Spleen (tissue), 11 donors: ENCODE data around the gene PTPRN2. TPM values are rescaled to one million over a fixed set of nuclear protein-coding genes. Genes with fewer than 3 reads are reported as not detected.
"Not testable (repeated sequence)": the region's sequence is repeated elsewhere in the genome, so short reads cannot be mapped to it uniquely, and the experiment has no call there.

Experiments
- DNase-seq: peaks from one replicate; pipeline ENCODE4 v3.0.0-alpha.2; 2020
- H3K27ac ChIP-seq, 8 donors: fragments of 200-600 bp; sonication (generic) in 7 of 8; 1 replicate in 4 of 8; 2 replicates in 4 of 8; pipeline versions ENCODE4 v1.5.0 to v1.8.0; 2016 to 2021; ENCODE audit warnings: inconsistent platforms in 4 of 8, mild to moderate bottlenecking in 4 of 8, moderate library complexity in 1 of 8
- H3K27me3 ChIP-seq, 7 donors: fragments of 200-600 bp; sonication (generic) in 6 of 7; replicated peaks in 1 of 7; 1 replicate in 4 of 7; 2 replicates in 3 of 7; pipeline versions ENCODE4 v1.5.0 to v1.8.0; 2016 to 2021; ENCODE audit warnings: inconsistent platforms in 3 of 7, mild to moderate bottlenecking in 1 of 7
- H3K36me3 ChIP-seq, 6 donors: fragments of 200-600 bp; sonication (generic) in 5 of 6; 1 replicate in 4 of 6; 2 replicates in 2 of 6; pipeline versions ENCODE4 v1.5.0 to v1.8.0; 2016 to 2021; ENCODE audit warnings: inconsistent platforms in 2 of 6
- H3K4me1 ChIP-seq, 6 donors: fragments of 200-600 bp; sonication (generic) in 5 of 6; 1 replicate in 3 of 6; 2 replicates in 3 of 6; pipeline versions ENCODE4 v1.5.0 to v1.8.0; 2016 to 2021; ENCODE audit warnings: inconsistent platforms in 3 of 6
- H3K4me3 ChIP-seq, 8 donors: fragments of 200-600 bp; sonication (generic) in 7 of 8; 1 replicate in 4 of 8; 2 replicates in 4 of 8; pipeline versions ENCODE4 v1.5.0 to v1.8.0; 2016 to 2021; ENCODE audit warnings: inconsistent platforms in 4 of 8, mild to moderate bottlenecking in 4 of 8, moderate library complexity in 2 of 8
- H3K9me3 ChIP-seq, 8 donors: fragments of 200-600 bp; sonication (generic) in 7 of 8; 1 replicate in 4 of 8; 2 replicates in 4 of 8; pipeline versions ENCODE4 v1.5.0 to v1.8.0; 2016 to 2021; ENCODE audit warnings: inconsistent platforms in 4 of 8
- POLR2A ChIP-seq, 3 donors: fragments of 450-650 bp; IDR thresholded peaks; one replicate each; pipeline ENCODE4 v1.5.1; 2017; ENCODE audit warnings: antibody characterized with exemption in 3 of 3, mild to moderate bottlenecking in 1 of 3
- POLR2AphosphoS5 ChIP-seq, 3 donors: sonication (generic); formaldehyde crosslinking; IDR thresholded peaks; one replicate each; pipeline ENCODE4 v1.5.1; 2017; ENCODE audit warnings: antibody characterized with exemption in 3 of 3
- WGBS, 5 donors: extraction: QIAGEN DNeasy Blood & Tissue Kit in 3 of 5; methylation state at CpG; one replicate each; pipeline versions ENCODE4 v1.1.5 to v1.1.7; 2013 to 2018; 5-methylcytosine and 5-hydroxymethylcytosine counted together
- intact Hi-C: fragments of 100-400 bp; cut with DNase I; formaldehyde crosslinking; loops from one replicate; pipeline ENCODE4 v1.15.0; 2023; ENCODE audit warnings: low total_unique reads
- polyA plus RNA-seq, 3 donors: library from polyadenylated mRNA; stranded (reverse); fragments of 200-250 nt; gene quantifications; one replicate each; pipeline ENCODE4 v1.2.1, GENCODE V29; 2013
- total RNA-seq, 7 donors: library from RNA; depleted of rRNA in 3 of 7; stranded (reverse); fragments of >200 nt in 3 of 7; fragmentation: NEBNext Ultra II Directional in 4 of 7; extraction: Animal tissue kit (Norgen Biotek cat#: 25700) in 4 of 7; gene quantifications; one replicate each; pipeline versions ENCODE4 v1.1.0 to v1.2.1, GENCODE V29; 2016 to 2021
- TF ChIP-seq, protein P1 (sequence below), 11 experiments: fragments of 200-600 bp in 7 of 11; fragments of 450-650 bp in 4 of 11; sonication (generic) in 4 of 11; IDR thresholded peaks in 8 of 11; conservative IDR thresholded peaks in 3 of 11; 1 replicate in 7 of 11; 2 replicates in 4 of 11; pipeline versions ENCODE4 v1.4.0 to v1.8.0; 2016 to 2021; ENCODE audit warnings: antibody characterized with exemption in 11 of 11, inconsistent platforms in 4 of 11, mild to moderate bottlenecking in 1 of 11
- donor health status: healthy with polysubstance abuse.
- donor health status: DM: no; HTN: no; CAD: no; lungs with moderate emphysema.
- donor health status: DM: no; HTN: no; CAD: no.
- donor health status: Bipolar disorder and iron deficiency.
- donor health status: healthy.
- donor health status: DM: no; HTN: no; CAD: no.
- donor health status: DM: yes; HTN: yes; CAD: no.

The PTPRN2 gene
- total and polyA plus RNA-seq, 10 donors, result 7.0 to 22.8 (median 16.8) TPM

GRCh38 chr7:158299607-158300006 lies 288.0 kb downstream of the PTPRN2 start:
- H3K4me1 ChIP-seq, result no peaks in the 10 kb centered on the region
- no peak overlapping the region for H3K27ac ChIP-seq
- peaks cover 0 to 20% (median 0%) of the 10 kb centered on the region in 7 donors for H3K27me3 ChIP-seq
- DNase-seq, result no peak
- H3K36me3 ChIP-seq, result no peaks in the 10 kb centered on the region
- TF ChIP-seq POLR2AphosphoS5 (IDR thresholded peaks at IDR 0.05), result no peak
- TF ChIP-seq, protein P1, sequence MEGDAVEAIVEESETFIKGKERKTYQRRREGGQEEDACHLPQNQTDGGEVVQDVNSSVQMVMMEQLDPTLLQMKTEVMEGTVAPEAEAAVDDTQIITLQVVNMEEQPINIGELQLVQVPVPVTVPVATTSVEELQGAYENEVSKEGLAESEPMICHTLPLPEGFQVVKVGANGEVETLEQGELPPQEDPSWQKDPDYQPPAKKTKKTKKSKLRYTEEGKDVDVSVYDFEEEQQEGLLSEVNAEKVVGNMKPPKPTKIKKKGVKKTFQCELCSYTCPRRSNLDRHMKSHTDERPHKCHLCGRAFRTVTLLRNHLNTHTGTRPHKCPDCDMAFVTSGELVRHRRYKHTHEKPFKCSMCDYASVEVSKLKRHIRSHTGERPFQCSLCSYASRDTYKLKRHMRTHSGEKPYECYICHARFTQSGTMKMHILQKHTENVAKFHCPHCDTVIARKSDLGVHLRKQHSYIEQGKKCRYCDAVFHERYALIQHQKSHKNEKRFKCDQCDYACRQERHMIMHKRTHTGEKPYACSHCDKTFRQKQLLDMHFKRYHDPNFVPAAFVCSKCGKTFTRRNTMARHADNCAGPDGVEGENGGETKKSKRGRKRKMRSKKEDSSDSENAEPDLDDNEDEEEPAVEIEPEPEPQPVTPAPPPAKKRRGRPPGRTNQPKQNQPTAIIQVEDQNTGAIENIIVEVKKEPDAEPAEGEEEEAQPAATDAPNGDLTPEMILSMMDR (IDR thresholded peaks at IDR 0.05 in 8 of 11, conservative IDR thresholded peaks at IDR 0.05 in 3 of 11), result no peak
- no peak for TF ChIP-seq POLR2A (IDR thresholded peaks at IDR 0.05)
- peaks cover 0 to 4% (median 0%) of the 10 kb centered on the region in 8 donors for H3K9me3 ChIP-seq
- intact Hi-C loops, result no loop called here
- H3K4me3 ChIP-seq, result no peak overlapping the region
- WGBS, 5 donors, result 52 to 64% (median 55%) methylated on average over 4 of the region's 4 CpGs

DNA sequence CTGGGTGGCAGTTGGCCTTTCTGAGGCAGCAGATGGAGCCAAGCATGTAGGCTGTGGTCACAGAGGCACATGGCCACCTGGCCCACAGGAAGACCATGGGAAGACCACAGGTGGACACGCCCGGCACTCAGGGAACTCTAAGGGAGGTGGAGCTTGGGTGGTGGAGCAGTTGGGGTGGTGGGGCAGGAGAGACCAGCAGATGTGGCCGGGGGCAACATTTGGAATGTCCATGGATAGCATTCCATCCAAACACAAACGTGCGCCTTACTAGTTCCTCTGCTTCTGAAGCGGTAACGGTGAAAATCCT lies 290.9 kb downstream of the PTPRN2 start:
- TF ChIP-seq, protein P1 (IDR thresholded peaks at IDR 0.05 in 8 of 11, conservative IDR thresholded peaks at IDR 0.05 in 3 of 11), result no peak
- TF ChIP-seq POLR2A (IDR thresholded peaks at IDR 0.05) (no peak), POLR2AphosphoS5 (IDR thresholded peaks at IDR 0.05) (no peak)
- Histone ChIP-seq H3K4me1 (no peaks in the 10 kb centered on the region), H3K27ac (no peak overlapping the region), H3K36me3 (no peaks in the 10 kb centered on the region), H3K27me3 (peaks cover 0 to 4% (median 0%) of the 10 kb centered on the region in 7 donors), H3K9me3 (peaks cover 0 to 4% (median 0%) of the 10 kb centered on the region in 8 donors), H3K4me3 (no peak overlapping the region)
- WGBS, 5 donors, result 88 to 96% (median 91%) methylated on average over 7 of the region's 7 CpGs
- intact Hi-C loops, result no loop called here
- DNase-seq, result no peak

- no peak for DNase-seq
- Histone ChIP-seq H3K9me3 (peaks cover 0 to 6% (median 0%) of the 10 kb centered on the region in 8 donors), H3K4me1 (no peaks in the 10 kb centered on the region), H3K36me3 (no peaks in the 10 kb centered on the region), H3K4me3 (no peak overlapping the region), H3K27ac (no peak overlapping the region), H3K27me3 (no peaks in the 10 kb centered on the region)
- WGBS, 5 donors, result 87 to 93% (median 92%) methylated on average over 12 to 16 of the region's 16 CpGs
- no peak for TF ChIP-seq POLR2A (IDR thresholded peaks at IDR 0.05)
- TF ChIP-seq, protein P1 (IDR thresholded peaks at IDR 0.05 in 8 of 11, conservative IDR thresholded peaks at IDR 0.05 in 3 of 11), result no peak
- intact Hi-C loops, result no loop called here
Observed at GRCh38 chr7:158295966-158296797, 291.4 kb downstream of the PTPRN2 start.

DNA sequence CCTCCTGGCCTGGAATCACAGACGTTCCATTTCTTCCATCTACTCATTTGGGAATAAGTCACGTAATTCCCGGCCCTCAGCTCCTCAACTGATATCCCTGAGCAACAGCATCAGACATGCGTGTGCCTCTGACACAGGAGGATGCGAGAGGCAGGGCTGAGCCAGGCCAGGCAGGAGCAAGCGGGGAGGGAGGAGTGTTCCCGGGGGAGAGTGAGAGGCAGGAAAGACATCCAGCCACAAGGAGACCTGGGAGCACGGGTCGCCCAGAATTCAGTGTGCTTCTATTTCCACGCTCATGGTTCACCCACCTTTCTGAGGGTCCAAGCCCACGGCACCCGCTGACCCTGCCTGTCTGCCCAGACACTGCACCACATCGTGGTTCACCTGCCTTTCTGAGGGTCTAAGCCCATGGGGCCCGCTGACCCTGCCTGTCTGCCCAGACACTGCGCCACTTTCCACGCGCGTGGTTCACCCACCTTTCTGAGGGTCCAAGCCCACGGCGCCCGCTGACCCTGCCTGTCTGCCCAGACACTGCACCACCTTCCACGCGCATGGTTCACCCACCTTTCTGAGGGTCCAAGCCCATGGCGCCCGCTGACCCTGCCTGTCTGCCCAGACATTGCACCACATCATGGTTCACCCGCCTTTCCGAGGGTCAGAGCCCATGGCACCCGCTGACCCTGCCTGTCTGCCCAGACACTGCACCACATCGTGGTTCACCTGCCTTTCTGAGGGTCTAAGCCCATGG lies 293.0 kb downstream of the PTPRN2 start:
- intact Hi-C loops, H3K4me1 ChIP-seq, DNase-seq, H3K27ac ChIP-seq, H3K36me3 ChIP-seq, H3K4me3 ChIP-seq, H3K27me3 ChIP-seq: not testable (repeated sequence)
- WGBS, 5 donors, result 93 to 96% (median 93%) methylated on average over 27 to 29 of the region's 29 CpGs
- peaks cover 0 to 17% (median 13%) of the 10 kb centered on the region in 8 donors for H3K9me3 ChIP-seq
